ENCODE results near the gene IL17RE. TPM values are rescaled to one million over a fixed set of nuclear protein-coding genes. Genes with fewer than 3 reads are reported as not detected.
A peak's percentile ranks its signal among the peaks of the same experiment; 100 is the strongest.

The IL17RE gene
- total RNA-seq, 1 donor from 2014 or later = 2.8 TPM

DNA sequence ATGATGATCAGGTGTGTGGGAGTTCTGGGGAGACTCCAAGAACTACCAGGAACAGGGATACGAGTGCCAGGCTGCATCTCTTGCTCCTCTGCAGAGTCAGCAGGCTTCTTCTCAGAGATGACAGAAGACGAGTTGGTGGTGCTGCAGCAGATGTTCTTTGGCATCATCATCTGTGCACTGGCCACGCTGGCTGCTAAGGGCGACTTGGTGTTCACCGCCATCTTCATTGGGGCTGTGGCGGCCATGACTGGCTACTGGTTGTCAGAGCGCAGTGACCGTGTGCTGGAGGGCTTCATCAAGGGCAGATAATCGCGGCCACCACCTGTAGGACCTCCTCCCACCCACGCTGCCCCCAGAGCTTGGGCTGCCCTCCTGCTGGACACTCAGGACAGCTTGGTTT is 41.6 kb downstream of the IL17RE start:
- TF ChIP-seq, protein P1, sequence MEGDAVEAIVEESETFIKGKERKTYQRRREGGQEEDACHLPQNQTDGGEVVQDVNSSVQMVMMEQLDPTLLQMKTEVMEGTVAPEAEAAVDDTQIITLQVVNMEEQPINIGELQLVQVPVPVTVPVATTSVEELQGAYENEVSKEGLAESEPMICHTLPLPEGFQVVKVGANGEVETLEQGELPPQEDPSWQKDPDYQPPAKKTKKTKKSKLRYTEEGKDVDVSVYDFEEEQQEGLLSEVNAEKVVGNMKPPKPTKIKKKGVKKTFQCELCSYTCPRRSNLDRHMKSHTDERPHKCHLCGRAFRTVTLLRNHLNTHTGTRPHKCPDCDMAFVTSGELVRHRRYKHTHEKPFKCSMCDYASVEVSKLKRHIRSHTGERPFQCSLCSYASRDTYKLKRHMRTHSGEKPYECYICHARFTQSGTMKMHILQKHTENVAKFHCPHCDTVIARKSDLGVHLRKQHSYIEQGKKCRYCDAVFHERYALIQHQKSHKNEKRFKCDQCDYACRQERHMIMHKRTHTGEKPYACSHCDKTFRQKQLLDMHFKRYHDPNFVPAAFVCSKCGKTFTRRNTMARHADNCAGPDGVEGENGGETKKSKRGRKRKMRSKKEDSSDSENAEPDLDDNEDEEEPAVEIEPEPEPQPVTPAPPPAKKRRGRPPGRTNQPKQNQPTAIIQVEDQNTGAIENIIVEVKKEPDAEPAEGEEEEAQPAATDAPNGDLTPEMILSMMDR (IDR thresholded peaks at IDR 0.05; ENCODE audit: insufficient read depth, low read length, poor library complexity, severe bottlenecking) = no peak
- Histone ChIP-seq H3K4me3 (ENCODE audit: low read depth, low read length) (no peak overlapping the region), H3K27me3 (ENCODE audit: control insufficient read depth, insufficient read depth, low read length) (no peaks in the 10 kb centered on the region), H3K36me3 (ENCODE audit: control insufficient read depth, insufficient read depth, low read length) (peaks cover 2% of the 10 kb centered on the region)
- DNase-seq (ENCODE audit: low read depth) = no peak

DNA sequence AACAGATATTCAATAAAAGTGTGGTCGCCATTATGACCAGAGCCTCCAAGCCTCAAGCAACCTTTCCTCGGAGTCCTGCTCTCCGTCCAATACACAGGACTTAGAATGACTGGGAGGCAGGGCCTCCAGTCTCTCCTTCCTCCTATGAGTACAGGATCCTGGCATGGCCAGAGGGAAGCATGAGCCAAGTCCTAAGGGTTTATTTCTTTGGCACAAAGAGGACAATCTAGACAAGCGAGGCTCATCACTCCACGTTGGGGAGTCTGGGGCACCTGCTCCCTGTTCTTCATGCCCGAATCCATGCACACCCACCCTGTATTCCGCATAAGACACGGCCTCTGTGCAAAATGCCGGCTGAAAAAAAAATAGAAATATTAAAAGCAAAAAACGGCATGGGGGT is 42.7 kb downstream of the IL17RE start:
- no peak overlapping the region for H3K4me3 ChIP-seq (ENCODE audit: low read depth, low read length)
- H3K36me3 ChIP-seq (ENCODE audit: control insufficient read depth, insufficient read depth, low read length) = peaks cover 2% of the 10 kb centered on the region
- DNase-seq (ENCODE audit: low read depth) = no peak
- no peaks in the 10 kb centered on the region for H3K27me3 ChIP-seq (ENCODE audit: control insufficient read depth, insufficient read depth, low read length)
- TF ChIP-seq, protein P1 (IDR thresholded peaks at IDR 0.05; ENCODE audit: insufficient read depth, low read length, poor library complexity, severe bottlenecking) = no peak

DNA sequence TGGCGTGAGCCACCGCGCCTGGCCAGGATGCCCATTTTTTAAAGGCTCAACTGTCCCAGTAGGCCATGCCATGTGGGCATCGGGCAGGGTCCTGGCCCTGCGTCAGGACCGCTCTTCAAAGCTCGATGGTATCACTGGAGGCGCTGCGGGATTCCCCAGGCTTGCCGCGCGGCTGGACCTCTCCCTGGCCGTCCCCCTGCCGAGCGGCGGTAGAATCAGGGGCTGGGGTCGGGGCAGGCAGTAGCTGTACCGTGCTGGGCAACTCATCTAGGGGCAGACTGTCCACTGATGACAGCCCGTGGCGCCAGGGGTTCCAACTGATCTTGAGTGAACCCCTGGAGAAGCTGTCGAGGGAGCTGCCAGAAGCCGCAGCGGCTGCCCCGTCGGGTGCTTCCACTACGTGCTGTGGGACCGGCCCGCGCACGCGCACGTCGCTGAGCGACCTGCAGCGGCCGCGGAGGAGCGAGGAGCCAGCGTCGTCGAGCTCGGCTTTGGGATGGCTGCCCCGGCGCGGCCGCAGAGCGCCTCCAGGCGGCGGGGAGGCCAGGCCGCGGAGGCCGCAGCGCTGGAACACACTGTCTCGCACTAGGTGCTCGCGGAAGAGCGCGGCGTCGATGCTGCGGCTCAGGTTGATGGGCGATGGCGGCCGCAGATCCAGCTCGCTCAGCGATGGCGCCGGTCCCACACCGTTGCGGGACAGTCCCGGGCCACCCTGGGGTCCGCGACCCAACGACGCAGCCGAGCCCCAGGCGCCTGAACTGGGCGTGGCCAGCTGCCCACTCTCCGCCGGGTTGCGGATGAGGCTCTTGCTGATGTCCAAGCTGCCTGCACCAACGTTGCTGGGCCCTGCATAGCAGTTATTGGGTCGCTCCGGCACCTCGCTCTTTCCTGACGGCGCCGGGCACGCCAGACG is 43.7 kb downstream of the IL17RE start:
- peak overlapping the region; percentile 50 for H3K4me3 ChIP-seq (ENCODE audit: low read depth, low read length)
- no peaks in the 10 kb centered on the region for H3K27me3 ChIP-seq (ENCODE audit: control insufficient read depth, insufficient read depth, low read length)
- DNase-seq (ENCODE audit: low read depth) = peak; percentile 59
- TF ChIP-seq, protein P1 (IDR thresholded peaks at IDR 0.05; ENCODE audit: insufficient read depth, low read length, poor library complexity, severe bottlenecking) = peak; percentile 21
- peaks cover 2% of the 10 kb centered on the region for H3K36me3 ChIP-seq (ENCODE audit: control insufficient read depth, insufficient read depth, low read length)

DNA sequence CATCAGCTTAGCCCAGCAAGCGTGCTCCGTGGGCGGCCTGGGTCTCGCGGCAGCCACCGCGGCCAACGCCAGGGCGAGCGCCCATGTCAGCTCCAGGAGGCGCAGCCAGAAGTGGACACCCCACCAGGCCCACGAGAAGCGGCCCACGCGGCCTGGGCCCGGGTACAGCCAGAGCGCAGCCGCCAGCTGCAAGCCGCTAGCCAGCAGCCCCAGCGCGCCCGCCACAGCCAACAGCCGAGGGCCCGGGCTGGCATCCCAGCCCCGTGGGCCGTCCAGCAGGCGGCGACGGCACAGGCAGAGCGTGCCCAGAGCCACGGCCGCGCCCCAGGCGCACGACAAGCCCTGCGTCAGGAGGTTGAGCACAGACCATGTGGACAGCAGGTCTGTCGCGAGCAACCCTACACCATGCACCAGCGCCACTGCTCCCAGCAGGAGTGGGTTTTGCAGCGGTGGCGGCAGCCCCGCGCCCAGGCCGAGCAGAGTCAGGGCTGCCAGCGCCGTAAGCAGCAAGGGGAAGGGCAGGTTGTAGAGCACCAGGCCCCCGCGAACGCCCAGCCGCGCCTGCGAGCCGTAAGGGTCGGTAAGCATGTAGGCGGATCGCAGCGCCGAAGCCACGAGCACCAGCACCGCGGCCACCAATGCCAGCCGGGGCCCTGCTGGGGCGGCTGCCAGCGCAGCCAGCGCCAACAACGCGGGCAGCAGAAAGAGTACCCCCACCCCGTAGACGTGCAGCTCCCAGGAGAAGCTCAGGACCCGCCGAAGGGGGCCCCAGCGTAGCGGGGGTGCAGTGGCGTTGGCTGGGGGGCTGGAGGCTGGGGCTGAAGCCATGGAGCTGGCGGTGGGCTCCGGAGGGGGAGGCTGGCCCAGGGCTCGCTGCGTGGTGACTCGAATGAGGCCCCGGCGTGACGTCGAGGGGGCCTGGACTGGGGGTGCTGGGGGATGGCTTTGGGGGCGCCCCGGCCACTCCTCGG is 44.7 kb downstream of the IL17RE start:
- H3K36me3 ChIP-seq (ENCODE audit: control insufficient read depth, insufficient read depth, low read length) = peaks cover 2% of the 10 kb centered on the region
- peak overlapping the region; percentile 50 for H3K4me3 ChIP-seq (ENCODE audit: low read depth, low read length)
- no peak for DNase-seq (ENCODE audit: low read depth)
- TF ChIP-seq, protein P1 (IDR thresholded peaks at IDR 0.05; ENCODE audit: insufficient read depth, low read length, poor library complexity, severe bottlenecking) = peak; percentile 26
- H3K27me3 ChIP-seq (ENCODE audit: control insufficient read depth, insufficient read depth, low read length) = no peaks in the 10 kb centered on the region

DNA sequence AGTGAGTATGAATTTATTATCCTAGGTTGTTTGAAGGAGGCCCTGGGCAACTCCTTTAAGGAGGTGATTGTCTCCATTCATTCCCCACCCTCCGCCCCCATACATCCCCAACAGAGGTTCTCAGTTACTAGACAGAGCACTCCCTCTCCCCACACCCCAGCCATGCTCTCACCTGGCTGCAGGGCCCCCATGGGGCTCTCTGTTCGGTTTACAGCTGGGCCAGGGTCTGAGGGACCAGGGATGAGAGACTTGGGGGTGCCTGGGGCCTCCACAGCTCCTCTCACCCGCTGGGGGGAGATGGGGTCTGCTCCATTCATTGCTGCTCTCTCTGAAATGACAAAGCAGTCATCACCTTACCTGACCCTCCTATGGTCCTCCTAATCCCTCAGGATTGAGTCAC is 45.9 kb downstream of the IL17RE start:
- H3K4me3 ChIP-seq (ENCODE audit: low read depth, low read length) = no peak overlapping the region
- DNase-seq (ENCODE audit: low read depth) = no peak
- TF ChIP-seq, protein P1 (IDR thresholded peaks at IDR 0.05; ENCODE audit: insufficient read depth, low read length, poor library complexity, severe bottlenecking) = no peak
- no peaks in the 10 kb centered on the region for H3K36me3 ChIP-seq (ENCODE audit: control insufficient read depth, insufficient read depth, low read length)
- H3K27me3 ChIP-seq (ENCODE audit: control insufficient read depth, insufficient read depth, low read length) = no peaks in the 10 kb centered on the region

Data from kidney epithelial cell (primary cell).